ENCODE data around the gene SORCS1. TPM values are rescaled to one million over a fixed set of nuclear protein-coding genes. Genes with fewer than 3 reads are reported as not detected.

The SORCS1 gene
- total RNA-seq, 2 experiments from 2014 or later, result not detected

DNA sequence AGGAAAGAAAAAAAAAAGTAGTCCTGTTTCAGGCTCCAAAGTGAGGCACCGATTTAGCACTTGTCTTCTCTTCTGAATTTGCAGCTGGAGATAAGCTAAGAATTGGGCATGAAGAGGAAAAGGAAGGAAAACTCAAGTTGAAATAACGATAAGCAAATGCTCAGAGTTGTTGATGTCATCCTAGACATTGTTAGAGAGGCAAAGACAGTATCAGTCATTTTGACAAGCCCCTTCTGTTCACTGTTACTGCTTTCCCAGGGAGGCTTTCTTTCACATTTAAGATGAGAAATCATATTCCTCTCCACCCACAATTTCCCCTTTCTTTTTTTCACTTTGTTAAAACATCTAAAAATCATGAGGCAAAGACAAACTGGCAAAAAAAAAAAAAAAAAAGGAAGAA, 41.8 kb downstream of the SORCS1 start:
- ATAC-seq (no peak), DNase-seq (no peak)
- Mint-ChIP-seq H3K4me1 (ENCODE audit: low read depth) (no peaks in the 10 kb centered on the region), H3K36me3 (ENCODE audit: low read depth) (no peaks in the 10 kb centered on the region), H3K27me3 (no peaks in the 10 kb centered on the region), H3K27ac (no peak overlapping the region), H3K9me3 (peaks cover 3% of the 10 kb centered on the region), H3K4me3 (no peak overlapping the region)
- TF ChIP-seq, protein P1, sequence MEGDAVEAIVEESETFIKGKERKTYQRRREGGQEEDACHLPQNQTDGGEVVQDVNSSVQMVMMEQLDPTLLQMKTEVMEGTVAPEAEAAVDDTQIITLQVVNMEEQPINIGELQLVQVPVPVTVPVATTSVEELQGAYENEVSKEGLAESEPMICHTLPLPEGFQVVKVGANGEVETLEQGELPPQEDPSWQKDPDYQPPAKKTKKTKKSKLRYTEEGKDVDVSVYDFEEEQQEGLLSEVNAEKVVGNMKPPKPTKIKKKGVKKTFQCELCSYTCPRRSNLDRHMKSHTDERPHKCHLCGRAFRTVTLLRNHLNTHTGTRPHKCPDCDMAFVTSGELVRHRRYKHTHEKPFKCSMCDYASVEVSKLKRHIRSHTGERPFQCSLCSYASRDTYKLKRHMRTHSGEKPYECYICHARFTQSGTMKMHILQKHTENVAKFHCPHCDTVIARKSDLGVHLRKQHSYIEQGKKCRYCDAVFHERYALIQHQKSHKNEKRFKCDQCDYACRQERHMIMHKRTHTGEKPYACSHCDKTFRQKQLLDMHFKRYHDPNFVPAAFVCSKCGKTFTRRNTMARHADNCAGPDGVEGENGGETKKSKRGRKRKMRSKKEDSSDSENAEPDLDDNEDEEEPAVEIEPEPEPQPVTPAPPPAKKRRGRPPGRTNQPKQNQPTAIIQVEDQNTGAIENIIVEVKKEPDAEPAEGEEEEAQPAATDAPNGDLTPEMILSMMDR (IDR thresholded peaks at IDR 0.05), result no peak
- POLR2A ChIA-PET, result no interaction called here
- intact Hi-C loops (cut with micrococcal nuclease), result no loop called here
- CTCF ChIA-PET, result no interaction called here

DNA sequence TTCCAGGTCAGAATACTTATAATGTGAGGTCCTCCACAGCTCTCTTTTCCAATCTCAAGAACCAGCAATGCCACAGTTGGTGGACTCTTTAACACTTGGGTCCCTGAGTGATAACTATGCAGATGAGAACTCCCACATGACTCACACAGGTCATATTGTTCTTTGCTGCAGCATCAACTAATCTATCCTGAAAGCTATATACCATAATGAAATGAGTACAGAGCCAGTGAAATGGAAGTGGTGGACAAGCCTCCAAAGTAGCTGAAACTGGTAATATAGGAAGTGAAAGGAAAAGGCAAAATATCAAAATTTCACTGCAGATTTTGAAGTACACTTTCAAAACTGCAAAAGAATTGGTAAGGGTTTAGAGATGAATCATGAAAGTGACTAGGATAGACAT, 45.6 kb downstream of the SORCS1 start:
- H3K36me3 Mint-ChIP-seq (ENCODE audit: low read depth), result no peaks in the 10 kb centered on the region
- no peaks in the 10 kb centered on the region for H3K9me3 Mint-ChIP-seq
- no peak overlapping the region for H3K27ac Mint-ChIP-seq
- DNase-seq (no peak), ATAC-seq (no peak)
- ChIA-PET CTCF (no interaction called here), POLR2A (no interaction called here)
- no peaks in the 10 kb centered on the region for H3K4me1 Mint-ChIP-seq (ENCODE audit: low read depth)
- no peaks in the 10 kb centered on the region for H3K27me3 Mint-ChIP-seq
- H3K4me3 Mint-ChIP-seq, result no peak overlapping the region
- intact Hi-C loops (cut with micrococcal nuclease), result no loop called here
- TF ChIP-seq, protein P1 (IDR thresholded peaks at IDR 0.05), result no peak

DNA sequence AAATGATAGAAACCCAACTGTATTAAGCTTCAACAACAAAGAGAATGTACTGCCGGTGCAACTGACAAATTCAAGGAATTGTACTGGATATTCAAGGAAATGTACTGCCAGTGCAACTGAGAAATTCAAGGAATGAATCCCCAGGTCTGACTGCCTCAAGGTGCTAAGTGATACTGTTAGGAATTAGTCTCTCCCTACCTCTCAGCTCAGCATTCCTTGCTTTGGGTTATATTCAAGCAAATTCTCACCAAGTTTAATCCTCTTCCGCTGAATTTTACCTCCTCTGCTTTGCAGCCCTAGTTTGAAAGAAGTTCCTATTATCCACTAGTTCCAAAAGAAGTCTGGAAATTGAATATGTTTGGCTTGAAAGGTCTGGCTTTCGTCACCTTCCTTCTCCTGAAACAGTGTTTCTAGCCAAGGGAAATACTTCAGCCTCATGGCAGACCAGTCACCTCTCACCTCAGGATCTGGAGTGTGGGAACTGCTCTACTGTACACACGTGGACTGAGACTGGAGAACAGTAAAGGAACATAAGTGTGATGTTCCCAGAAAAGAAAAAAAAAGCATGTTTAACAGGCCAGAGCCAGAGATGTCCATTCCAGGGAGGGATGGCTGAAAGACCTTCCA, 60.4 kb downstream of the SORCS1 start:
- TF ChIP-seq, protein P1 (IDR thresholded peaks at IDR 0.05), result no peak
- ATAC-seq, result no peak
- ChIA-PET POLR2A (no interaction called here), CTCF (no interaction called here)
- Mint-ChIP-seq H3K4me1 (ENCODE audit: low read depth) (no peaks in the 10 kb centered on the region), H3K36me3 (ENCODE audit: low read depth) (no peaks in the 10 kb centered on the region), H3K27ac (no peak overlapping the region), H3K9me3 (peaks cover 3% of the 10 kb centered on the region), H3K27me3 (no peaks in the 10 kb centered on the region), H3K4me3 (no peak overlapping the region)
- intact Hi-C loops (cut with micrococcal nuclease), result no loop called here
- DNase-seq, result no peak

DNA sequence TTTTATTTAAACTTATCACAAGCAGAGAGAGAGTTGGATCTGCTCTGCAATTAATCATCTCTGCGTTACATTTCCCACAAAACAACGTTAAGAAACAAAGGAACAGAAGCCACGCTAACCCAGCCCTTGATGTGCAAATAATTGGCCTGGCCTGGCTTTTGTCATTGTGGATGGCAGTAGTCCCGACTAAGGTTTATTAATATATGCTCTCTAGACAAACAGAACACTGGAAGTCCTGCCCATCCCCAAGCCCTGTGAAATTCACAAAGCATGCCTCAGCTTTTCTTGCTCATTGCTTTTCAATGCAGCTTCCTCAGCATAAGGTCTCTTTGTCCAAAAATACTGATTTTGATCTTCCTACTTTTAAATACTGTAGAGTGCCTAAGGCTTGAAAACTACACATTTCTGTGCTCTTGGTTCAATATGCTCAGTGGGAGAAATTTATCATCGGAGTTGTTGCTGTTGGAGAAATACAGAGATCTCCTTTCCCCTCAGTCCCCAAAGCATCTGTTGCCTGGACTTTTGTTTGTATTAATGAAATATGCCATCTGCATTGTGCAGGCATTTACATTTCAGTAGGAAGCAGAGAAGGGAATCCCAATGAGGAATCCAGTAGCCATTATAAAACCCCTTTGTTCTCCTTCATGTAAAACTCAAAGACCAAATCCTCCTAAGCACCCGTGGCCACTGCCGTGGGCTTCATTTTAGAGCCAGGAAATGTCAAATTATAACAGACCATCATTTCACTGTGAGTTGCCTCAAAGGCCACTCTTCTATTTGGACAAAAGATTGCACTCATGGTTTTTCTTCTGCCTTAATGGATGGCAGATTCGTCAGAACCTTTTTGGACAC, 61.1 kb downstream of the SORCS1 start:
- no peak for DNase-seq
- CTCF ChIA-PET, result no interaction called here
- H3K4me3 Mint-ChIP-seq, result no peak overlapping the region
- TF ChIP-seq, protein P1 (IDR thresholded peaks at IDR 0.05), result no peak
- no peaks in the 10 kb centered on the region for H3K36me3 Mint-ChIP-seq (ENCODE audit: low read depth)
- H3K4me1 Mint-ChIP-seq (ENCODE audit: low read depth), result no peaks in the 10 kb centered on the region
- H3K27me3 Mint-ChIP-seq, result no peaks in the 10 kb centered on the region
- POLR2A ChIA-PET, result no interaction called here
- no peak for ATAC-seq
- H3K9me3 Mint-ChIP-seq, result peaks cover 3% of the 10 kb centered on the region
- no peak overlapping the region for H3K27ac Mint-ChIP-seq
- intact Hi-C loops (cut with micrococcal nuclease), result no loop called here

DNA sequence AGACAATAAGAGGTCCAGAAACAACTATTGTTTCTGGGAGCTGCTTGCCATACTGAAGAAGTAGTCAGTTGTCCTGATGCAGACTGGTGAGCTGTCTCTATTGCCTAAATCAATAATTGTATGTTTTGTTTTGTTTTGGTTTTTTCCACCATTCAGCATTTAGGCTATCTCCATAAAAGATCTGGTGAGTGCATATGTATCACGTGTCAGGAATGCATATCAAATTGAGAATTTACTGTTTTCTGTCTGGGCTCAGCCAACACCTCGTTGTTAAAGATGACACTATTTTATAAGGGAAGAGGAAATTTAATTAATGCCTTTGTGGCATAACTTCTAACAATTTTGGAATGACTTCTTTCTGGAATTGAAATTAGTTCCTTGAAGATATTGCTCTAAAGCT, 66.2 kb downstream of the SORCS1 start:
- POLR2A ChIA-PET, result no interaction called here
- ATAC-seq, result no peak
- H3K4me3 Mint-ChIP-seq, result no peak overlapping the region
- TF ChIP-seq, protein P1 (IDR thresholded peaks at IDR 0.05), result no peak
- H3K36me3 Mint-ChIP-seq (ENCODE audit: low read depth), result no peaks in the 10 kb centered on the region
- no peaks in the 10 kb centered on the region for H3K4me1 Mint-ChIP-seq (ENCODE audit: low read depth)
- H3K9me3 Mint-ChIP-seq, result no peaks in the 10 kb centered on the region
- DNase-seq, result no peak
- no peak overlapping the region for H3K27ac Mint-ChIP-seq
- no peaks in the 10 kb centered on the region for H3K27me3 Mint-ChIP-seq
- CTCF ChIA-PET, result no interaction called here
- intact Hi-C loops (cut with micrococcal nuclease), result no loop called here

Measured in activated CD8-positive, alpha-beta T cell treated with anti-CD3 and anti-CD28 coated beads for 36 hours (primary cell).